Vagina (tissue), 2 donors: Measurements from ENCODE around the gene KCNA5. TPM values are rescaled to one million over a fixed set of nuclear protein-coding genes. Genes with fewer than 3 reads are reported as not detected.

ENCODE experiments used
- DNase-seq, 2 donors: peaks; one replicate each; pipeline ENCODE4 v3.0.0-alpha.2; 2017; ENCODE audit errors: extremely low spot score in 2 of 2
- H3K27ac ChIP-seq: fragments of 200-600 bp; sonication (generic); one replicate; pipeline ENCODE4 v1.5.1; 2019
- H3K27me3 ChIP-seq: fragments of 200-600 bp; sonication (generic); one replicate; pipeline ENCODE4 v1.5.1; 2019
- H3K36me3 ChIP-seq, 2 donors: fragments of 200-600 bp; sonication (generic); one replicate each; pipeline ENCODE4 v1.5.1; 2017 to 2019
- H3K4me1 ChIP-seq: fragments of 200-600 bp; sonication (generic); one replicate; pipeline ENCODE4 v1.5.1; 2019
- H3K4me3 ChIP-seq, 2 donors: fragments of 200-600 bp; sonication (generic); 1 replicate in 1 of 2; 2 replicates in 1 of 2; pipeline ENCODE4 v1.5.1; 2016 to 2019
- H3K9me3 ChIP-seq: fragments of 200-600 bp; sonication (generic); one replicate; pipeline ENCODE4 v1.5.1; 2019
- CTCF ChIP-seq, 3 experiments: fragments of 450-650 bp in 2 of 3; fragments of 200-600 bp in 1 of 3; sonication (generic) in 1 of 3; IDR thresholded peaks; one replicate each; pipeline ENCODE4 v1.5.1; 2017 to 2019; ENCODE audit warnings: antibody characterized with exemption in 3 of 3, mild to moderate bottlenecking in 2 of 3, moderate library complexity in 2 of 3
- POLR2A ChIP-seq, 2 donors: fragments of 450-650 bp; IDR thresholded peaks; one replicate each; pipeline ENCODE4 v1.6.1; 2017; ENCODE audit warnings: antibody characterized with exemption in 2 of 2, mild to moderate bottlenecking in 2 of 2, moderate library complexity in 2 of 2
- POLR2AphosphoS5 ChIP-seq, 2 donors: sonication (generic); formaldehyde crosslinking; IDR thresholded peaks; one replicate each; pipeline ENCODE4 v1.9.0; 2017; ENCODE audit warnings: antibody characterized with exemption in 2 of 2, mild to moderate bottlenecking in 2 of 2, low read depth in 1 of 2; ENCODE audit not compliant: insufficient read depth in 1 of 2
- intact Hi-C: fragments of 100-400 bp; cut with DNase I; formaldehyde crosslinking; loops from one replicate; pipeline ENCODE4 v1.15.1; 2023
- total RNA-seq: library from RNA; depleted of rRNA; stranded (reverse); fragments of >200 nt; gene quantifications from one replicate; pipeline ENCODE4 v1.2.3, GENCODE V29; 2016

KCNA5 gene
- total RNA-seq, 1 donor from 2014 or later: not detected

- H3K27me3 ChIP-seq: no peaks in the 10 kb centered on the region
- H3K27ac ChIP-seq: no peak overlapping the region
- H3K36me3 ChIP-seq: no peaks in the 10 kb centered on the region
- peaks cover 12% of the 10 kb centered on the region for H3K4me1 ChIP-seq
- intact Hi-C loops: loop anchor here (10.0 kb wide), 1 partner anchor 146 kb away; no protein-coding TSS in a partner anchor
- no peak for DNase-seq
- H3K4me3 ChIP-seq: no peak overlapping the region
- H3K9me3 ChIP-seq: no peaks in the 10 kb centered on the region
- TF ChIP-seq POLR2A (IDR thresholded peaks at IDR 0.05) (no peak), POLR2AphosphoS5 (IDR thresholded peaks at IDR 0.05; ENCODE audit: insufficient read depth in 1 of 2, low read depth in 1 of 2) (no peak), CTCF (IDR thresholded peaks at IDR 0.05) (no peak)
These were observed 42.9 kb upstream of the KCNA5 start for GRCh38 chr12:5000658-5001385.

- TF ChIP-seq POLR2AphosphoS5 (IDR thresholded peaks at IDR 0.05; ENCODE audit: insufficient read depth in 1 of 2, low read depth in 1 of 2) (no peak), CTCF (IDR thresholded peaks at IDR 0.05) (peak; percentile 50 to 78 (median 67))
- H3K36me3 ChIP-seq: no peaks in the 10 kb centered on the region
- H3K9me3 ChIP-seq: no peaks in the 10 kb centered on the region
- intact Hi-C loops: loop anchor here (10.0 kb wide), 1 partner anchor 148 kb away; no protein-coding TSS in a partner anchor
- peaks cover 4% of the 10 kb centered on the region for H3K4me1 ChIP-seq
- no peak overlapping the region for H3K4me3 ChIP-seq
- DNase-seq: no peak
- no peak overlapping the region for H3K27ac ChIP-seq
- H3K27me3 ChIP-seq: no peaks in the 10 kb centered on the region
These were observed 40.5 kb upstream of the KCNA5 start for GRCh38 chr12:5003025-5003666.

- no peak for DNase-seq
- H3K4me3 ChIP-seq: no peak overlapping the region
- H3K27ac ChIP-seq: no peak overlapping the region
- no peaks in the 10 kb centered on the region for H3K27me3 ChIP-seq
- H3K36me3 ChIP-seq: no peaks in the 10 kb centered on the region
- TF ChIP-seq CTCF (IDR thresholded peaks at IDR 0.05) (no peak), POLR2A (IDR thresholded peaks at IDR 0.05) (no peak), POLR2AphosphoS5 (IDR thresholded peaks at IDR 0.05; ENCODE audit: insufficient read depth in 1 of 2, low read depth in 1 of 2) (no peak)
- no peaks in the 10 kb centered on the region for H3K9me3 ChIP-seq
- H3K4me1 ChIP-seq: no peaks in the 10 kb centered on the region
- intact Hi-C loops: loop anchor here (10.0 kb wide), 1 partner anchor 154 kb away; no protein-coding TSS in a partner anchor
These were observed 35.0 kb upstream of the KCNA5 start for GRCh38 chr12:5008661-5009060.

GRCh38 chr12:5010151-5010550 lies 33.5 kb upstream of the KCNA5 start:
- intact Hi-C loops: no loop called here
- Histone ChIP-seq H3K36me3 (no peaks in the 10 kb centered on the region), H3K9me3 (no peaks in the 10 kb centered on the region), H3K27me3 (no peaks in the 10 kb centered on the region), H3K4me1 (no peaks in the 10 kb centered on the region), H3K4me3 (no peak overlapping the region), H3K27ac (no peak overlapping the region)
- no peak for DNase-seq
- no peak for TF ChIP-seq CTCF (IDR thresholded peaks at IDR 0.05)
- no peak for TF ChIP-seq POLR2A (IDR thresholded peaks at IDR 0.05)
- TF ChIP-seq POLR2AphosphoS5 (IDR thresholded peaks at IDR 0.05; ENCODE audit: insufficient read depth in 1 of 2, low read depth in 1 of 2): no peak

GRCh38 chr12:5012337-5012736 lies 31.3 kb upstream of the KCNA5 start:
- no peaks in the 10 kb centered on the region for H3K27me3 ChIP-seq
- TF ChIP-seq CTCF (IDR thresholded peaks at IDR 0.05): no peak
- TF ChIP-seq POLR2A (IDR thresholded peaks at IDR 0.05): no peak
- no peak for TF ChIP-seq POLR2AphosphoS5 (IDR thresholded peaks at IDR 0.05; ENCODE audit: insufficient read depth in 1 of 2, low read depth in 1 of 2)
- no peaks in the 10 kb centered on the region for H3K36me3 ChIP-seq
- intact Hi-C loops: no loop called here
- no peak overlapping the region for H3K4me3 ChIP-seq
- DNase-seq: no peak
- no peak overlapping the region for H3K27ac ChIP-seq
- no peaks in the 10 kb centered on the region for H3K4me1 ChIP-seq
- no peaks in the 10 kb centered on the region for H3K9me3 ChIP-seq
